Smooth muscle cell (in vitro differentiated cells): ENCODE data around the gene CEMIP. TPM values are rescaled to one million over a fixed set of nuclear protein-coding genes. Genes with fewer than 3 reads are reported as not detected.

Source experiments
- DNase-seq: peaks from one replicate; lab custom pipeline; 2025; ENCODE audit not compliant: unreplicated experiment; lab: John Stamatoyannopoulos, UW
- H2AFZ ChIP-seq: fragments of 200-600 bp; sonication (generic); 2 replicates; pipeline ENCODE4 v1.6.0; 2016; ENCODE audit warnings: antibody characterized with exemption, low read depth, mild to moderate bottlenecking
- H3F3A ChIP-seq: fragments of 200-600 bp; sonication (generic); 2 replicates; pipeline ENCODE4 v1.6.0; 2017; ENCODE audit warnings: antibody characterized with exemption, low read depth
- H3K27ac ChIP-seq: fragments of 200-600 bp; sonication (generic); 2 replicates; pipeline ENCODE4 v1.5.1; 2016; ENCODE audit warnings: low read depth, mild to moderate bottlenecking
- H3K27me3 ChIP-seq: fragments of 200-600 bp; sonication (generic); 2 replicates; pipeline ENCODE4 v1.6.1; 2016; ENCODE audit warnings: low read depth, mild to moderate bottlenecking
- H3K36me3 ChIP-seq: fragments of 200-600 bp; sonication (generic); 2 replicates; pipeline ENCODE4 v1.5.1; 2016; ENCODE audit warnings: low read depth
- H3K4me1 ChIP-seq: fragments of 200-600 bp; sonication (generic); 2 replicates; pipeline ENCODE4 v1.5.1; 2016; ENCODE audit warnings: low read depth
- H3K4me2 ChIP-seq: fragments of 200-600 bp; sonication (generic); 2 replicates; pipeline ENCODE4 v1.6.0; 2016; ENCODE audit warnings: mild to moderate bottlenecking
- H3K4me3 ChIP-seq: fragments of 200-600 bp; sonication (generic); 2 replicates; pipeline ENCODE4 v1.5.1; 2016; ENCODE audit warnings: mild to moderate bottlenecking
- H3K79me2 ChIP-seq: fragments of 200-600 bp; sonication (generic); 2 replicates; pipeline ENCODE4 v1.6.0; 2016; ENCODE audit warnings: low read depth, mild to moderate bottlenecking
- H3K9ac ChIP-seq: fragments of 200-600 bp; sonication (generic); 2 replicates; pipeline ENCODE4 v1.6.0; 2016; ENCODE audit warnings: low read depth
- H3K9me3 ChIP-seq: fragments of 200-600 bp; sonication (generic); replicated peaks from 2 replicates; pipeline ENCODE4 v1.5.1; 2016; ENCODE audit warnings: low read depth
- H4K20me1 ChIP-seq: fragments of 200-600 bp; sonication (generic); 2 replicates; pipeline ENCODE4 v1.6.0; 2016; ENCODE audit warnings: low read depth
- WGBS: methylation state at CpG from one replicate; pipeline ENCODE4 v1.1.7; 2016; ENCODE audit warnings: low lambda C conversion rate; 5-methylcytosine and 5-hydroxymethylcytosine counted together
- polyA plus RNA-seq: library from polyadenylated mRNA; unstranded; fragments of >200 nt; fragmentation: Nextera tagmentation; extraction: Ambion mirVana; gene quantifications from 2 replicates; pipeline ENCODE4 v1.2.1, GENCODE V29; 2016
- total RNA-seq: library from RNA; depleted of rRNA; stranded (reverse); fragments of >200 nt; gene quantifications from 2 replicates; pipeline ENCODE4 v1.2.3, GENCODE V29; 2014
- TF ChIP-seq, protein P1 (sequence below): fragments of 200-600 bp; sonication (generic); IDR thresholded peaks from 2 replicates; pipeline ENCODE4 v1.5.1; 2017; ENCODE audit warnings: borderline replicate concordance, mild to moderate bottlenecking, antibody characterized with exemption; ENCODE audit not compliant: insufficient read depth, poor library complexity, severe bottlenecking

CEMIP gene
- total and polyA plus RNA-seq, 2 experiments from 2014 or later: 1.9 TPM

DNA sequence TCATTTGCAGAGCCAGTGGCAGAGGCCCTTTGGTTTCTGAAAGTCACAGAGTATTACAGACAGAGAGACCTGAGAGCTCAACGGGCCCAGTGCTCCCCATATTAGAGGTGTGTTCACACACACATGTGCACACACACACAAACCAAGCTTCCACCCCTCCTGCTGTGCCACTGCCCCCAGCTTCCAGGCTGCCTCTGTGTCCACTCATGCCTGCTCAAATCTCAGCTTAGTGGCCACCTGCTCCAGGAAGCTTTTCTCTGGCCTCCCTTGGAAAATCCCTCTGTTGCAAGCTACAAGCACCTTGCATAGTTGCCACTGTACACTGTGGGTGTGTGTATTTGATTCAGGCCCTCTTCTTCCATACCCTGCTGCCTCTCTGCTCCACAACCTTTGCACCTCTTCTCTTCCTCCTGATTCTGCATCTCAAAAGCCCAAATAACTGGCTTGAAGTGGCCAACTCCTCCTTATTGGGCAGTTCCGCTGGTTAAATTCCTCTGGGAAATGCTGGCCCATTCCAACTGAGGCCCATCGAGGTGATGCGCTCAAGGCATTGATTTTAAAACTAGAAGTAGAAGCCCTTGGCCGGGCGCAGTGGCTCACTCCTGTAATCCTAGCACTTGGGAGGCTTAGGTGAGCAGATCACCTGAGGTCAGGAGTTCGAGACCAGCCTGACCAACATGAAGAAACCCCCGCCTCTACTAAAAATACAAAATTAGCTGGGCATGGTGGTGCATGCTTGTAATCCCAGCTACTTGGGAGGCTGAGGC is 187.4 kb downstream of the CEMIP start:
- H3K36me3 ChIP-seq: no peaks in the 10 kb centered on the region
- H3K4me3 ChIP-seq: no peak overlapping the region
- no peaks in the 10 kb centered on the region for H3K9me3 ChIP-seq
- no peak overlapping the region for H3K4me2 ChIP-seq
- peaks cover 5% of the 10 kb centered on the region for H3K4me1 ChIP-seq
- no peak overlapping the region for H3K27ac ChIP-seq
- no peak for DNase-seq
- WGBS: 98% methylated on average over 8 of the region's 8 CpGs
- H3K79me2 ChIP-seq: no peaks in the 10 kb centered on the region
- no peak overlapping the region for H2AFZ ChIP-seq
- peaks cover 35% of the 10 kb centered on the region for H4K20me1 ChIP-seq
- TF ChIP-seq, protein P1, sequence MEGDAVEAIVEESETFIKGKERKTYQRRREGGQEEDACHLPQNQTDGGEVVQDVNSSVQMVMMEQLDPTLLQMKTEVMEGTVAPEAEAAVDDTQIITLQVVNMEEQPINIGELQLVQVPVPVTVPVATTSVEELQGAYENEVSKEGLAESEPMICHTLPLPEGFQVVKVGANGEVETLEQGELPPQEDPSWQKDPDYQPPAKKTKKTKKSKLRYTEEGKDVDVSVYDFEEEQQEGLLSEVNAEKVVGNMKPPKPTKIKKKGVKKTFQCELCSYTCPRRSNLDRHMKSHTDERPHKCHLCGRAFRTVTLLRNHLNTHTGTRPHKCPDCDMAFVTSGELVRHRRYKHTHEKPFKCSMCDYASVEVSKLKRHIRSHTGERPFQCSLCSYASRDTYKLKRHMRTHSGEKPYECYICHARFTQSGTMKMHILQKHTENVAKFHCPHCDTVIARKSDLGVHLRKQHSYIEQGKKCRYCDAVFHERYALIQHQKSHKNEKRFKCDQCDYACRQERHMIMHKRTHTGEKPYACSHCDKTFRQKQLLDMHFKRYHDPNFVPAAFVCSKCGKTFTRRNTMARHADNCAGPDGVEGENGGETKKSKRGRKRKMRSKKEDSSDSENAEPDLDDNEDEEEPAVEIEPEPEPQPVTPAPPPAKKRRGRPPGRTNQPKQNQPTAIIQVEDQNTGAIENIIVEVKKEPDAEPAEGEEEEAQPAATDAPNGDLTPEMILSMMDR: no peak
- H3K9ac ChIP-seq: no peak overlapping the region
- no peaks in the 10 kb centered on the region for H3K27me3 ChIP-seq
- H3F3A ChIP-seq: no peaks in the 10 kb centered on the region

DNA sequence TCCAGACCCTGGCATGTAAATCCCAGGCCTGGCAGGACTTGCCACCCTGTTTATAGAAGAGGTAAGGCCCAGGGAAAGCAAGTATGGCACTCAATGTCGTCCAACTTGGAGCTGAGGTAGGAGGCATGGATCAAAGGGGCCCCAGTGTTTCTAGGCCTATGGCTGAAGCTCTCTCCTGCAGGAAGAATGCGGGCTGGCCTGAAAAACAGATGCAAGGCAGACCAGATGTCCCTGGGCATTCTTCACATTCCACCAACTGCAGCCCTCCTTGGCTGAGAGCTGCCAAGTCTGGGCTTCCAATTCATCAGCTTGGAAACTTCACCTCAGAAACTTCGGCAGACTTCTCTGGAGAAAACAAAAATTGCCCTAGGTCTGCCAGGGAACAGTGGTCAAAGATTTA is 188.3 kb downstream of the CEMIP start:
- TF ChIP-seq, protein P1: no peak
- Histone ChIP-seq H3K4me3 (no peak overlapping the region), H3K4me1 (peaks cover 5% of the 10 kb centered on the region), H3K27me3 (no peaks in the 10 kb centered on the region), H2AFZ (no peak overlapping the region), H3K9me3 (no peaks in the 10 kb centered on the region), H3K27ac (no peak overlapping the region), H3K9ac (no peak overlapping the region), H3K36me3 (no peaks in the 10 kb centered on the region), H3K4me2 (peak overlapping the region; percentile 29), H3F3A (no peaks in the 10 kb centered on the region), H4K20me1 (peaks cover 38% of the 10 kb centered on the region), H3K79me2 (no peaks in the 10 kb centered on the region)
- 17% methylated on average over 3 of the region's 3 CpGs for WGBS
- no peak for DNase-seq

DNA sequence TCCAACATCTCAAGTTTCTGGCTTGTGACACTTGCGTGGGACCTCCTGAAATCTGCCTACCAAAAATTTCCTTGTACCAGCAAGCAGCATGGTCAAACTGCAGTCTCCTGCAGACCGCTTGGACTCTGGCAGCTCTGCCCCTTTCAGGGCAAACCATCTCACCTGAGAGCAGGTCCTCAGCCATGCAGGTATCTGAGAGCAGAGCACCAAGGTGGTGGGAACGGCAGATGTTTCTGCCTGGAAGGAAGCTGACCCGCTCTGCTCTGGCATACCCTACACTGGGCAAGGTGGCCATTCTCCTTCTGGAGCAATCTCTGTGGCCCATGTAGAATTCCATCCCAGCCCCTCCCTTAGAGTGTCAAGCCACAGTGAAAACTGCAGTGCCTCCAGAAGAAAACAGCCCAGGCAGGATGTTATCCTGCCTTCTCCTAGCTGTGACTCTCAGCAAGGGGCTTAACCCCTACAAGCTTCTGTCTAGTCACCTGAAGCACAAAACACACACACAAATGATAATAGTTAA is 188.9 kb downstream of the CEMIP start:
- TF ChIP-seq, protein P1: no peak
- Histone ChIP-seq H3K27me3 (no peaks in the 10 kb centered on the region), H3K4me2 (peak overlapping the region; percentile 29), H3K36me3 (no peaks in the 10 kb centered on the region), H3K9me3 (no peaks in the 10 kb centered on the region), H3K4me1 (peaks cover 5% of the 10 kb centered on the region), H3K9ac (no peak overlapping the region), H4K20me1 (peaks cover 44% of the 10 kb centered on the region), H3K4me3 (no peak overlapping the region), H3K79me2 (no peaks in the 10 kb centered on the region), H3K27ac (no peak overlapping the region), H3F3A (no peaks in the 10 kb centered on the region), H2AFZ (no peak overlapping the region)
- WGBS: 94% methylated on average over 4 of the region's 4 CpGs
- no peak for DNase-seq
